Measurements from ENCODE around the gene ZP4. TPM values are rescaled to one million over a fixed set of nuclear protein-coding genes. Genes with fewer than 3 reads are reported as not detected.

ZP4 gene
- total RNA-seq, 1 donor from 2014 or later = not detected

GRCh38 chr1:237838320-237838719, 52.4 kb downstream of the ZP4 start:
- no peak overlapping the region for H3K4me3 Mint-ChIP-seq
- H3K27me3 Mint-ChIP-seq (ENCODE audit: low read depth) = no peaks in the 10 kb centered on the region
- no peak for TF ChIP-seq CTCF (IDR thresholded peaks at IDR 0.05; ENCODE audit: unreplicated experiment)
- peaks cover 28% of the 10 kb centered on the region for H3K4me1 Mint-ChIP-seq
- H3K27ac Mint-ChIP-seq = no peak overlapping the region
- no peak for DNase-seq (ENCODE audit: low spot score in 2 of 2, unreplicated experiment in 2 of 2)
- no peaks in the 10 kb centered on the region for H3K36me3 Mint-ChIP-seq
- peaks cover 25% of the 10 kb centered on the region for H3K9me3 Mint-ChIP-seq

GRCh38 chr1:237834461-237834860, 56.3 kb downstream of the ZP4 start:
- TF ChIP-seq CTCF (IDR thresholded peaks at IDR 0.05; ENCODE audit: unreplicated experiment) = no peak
- Mint-ChIP-seq H3K36me3 (peaks cover 1% of the 10 kb centered on the region), H3K4me3 (no peak overlapping the region), H3K27me3 (ENCODE audit: low read depth) (no peaks in the 10 kb centered on the region), H3K9me3 (no peaks in the 10 kb centered on the region), H3K27ac (no peak overlapping the region), H3K4me1 (peaks cover 29% of the 10 kb centered on the region)
- DNase-seq (ENCODE audit: low spot score in 2 of 2, unreplicated experiment in 2 of 2) = no peak

DNA sequence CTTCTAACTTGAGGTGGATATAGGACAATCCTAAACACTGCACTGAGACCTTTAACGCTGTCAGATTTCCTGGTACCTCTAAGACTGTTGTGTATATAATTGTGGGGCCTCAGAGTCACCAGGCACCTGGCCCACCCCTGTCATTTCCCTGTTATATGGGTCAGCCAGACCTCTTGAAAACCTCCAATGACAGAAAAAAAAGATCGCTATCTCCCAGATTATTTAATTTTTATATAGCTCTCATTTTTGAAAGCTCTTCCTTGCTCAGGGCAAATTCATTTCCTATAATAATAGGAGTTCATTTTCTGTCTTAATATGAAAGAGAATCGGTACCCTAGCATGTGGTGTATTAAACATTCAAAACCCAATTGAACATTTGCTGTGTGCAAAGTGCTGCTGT, 56.7 kb downstream of the ZP4 start:
- Mint-ChIP-seq H3K4me3 (no peak overlapping the region), H3K27ac (no peak overlapping the region), H3K36me3 (peaks cover 1% of the 10 kb centered on the region), H3K27me3 (ENCODE audit: low read depth) (no peaks in the 10 kb centered on the region), H3K4me1 (peaks cover 29% of the 10 kb centered on the region), H3K9me3 (no peaks in the 10 kb centered on the region)
- no peak for TF ChIP-seq CTCF (IDR thresholded peaks at IDR 0.05; ENCODE audit: unreplicated experiment)
- no peak for DNase-seq (ENCODE audit: low spot score in 2 of 2, unreplicated experiment in 2 of 2)

GRCh38 chr1:237832858-237833257, 57.9 kb downstream of the ZP4 start:
- Mint-ChIP-seq H3K9me3 (no peaks in the 10 kb centered on the region), H3K36me3 (peaks cover 1% of the 10 kb centered on the region), H3K4me3 (no peak overlapping the region), H3K4me1 (peaks cover 29% of the 10 kb centered on the region), H3K27ac (no peak overlapping the region), H3K27me3 (ENCODE audit: low read depth) (no peaks in the 10 kb centered on the region)
- TF ChIP-seq CTCF (IDR thresholded peaks at IDR 0.05; ENCODE audit: unreplicated experiment) = no peak
- no peak for DNase-seq (ENCODE audit: low spot score in 2 of 2, unreplicated experiment in 2 of 2)

Data from mesothelial cell of epicardium (in vitro differentiated cells).